ENCODE measurements around the gene WDR17. TPM values are rescaled to one million over a fixed set of nuclear protein-coding genes. Genes with fewer than 3 reads are reported as not detected.

WDR17 gene
- total and polyA plus RNA-seq, 2 donors (not counting 1 experiment from before 2014, with no cell fraction given), result 2.1 to 7.1 TPM

DNA sequence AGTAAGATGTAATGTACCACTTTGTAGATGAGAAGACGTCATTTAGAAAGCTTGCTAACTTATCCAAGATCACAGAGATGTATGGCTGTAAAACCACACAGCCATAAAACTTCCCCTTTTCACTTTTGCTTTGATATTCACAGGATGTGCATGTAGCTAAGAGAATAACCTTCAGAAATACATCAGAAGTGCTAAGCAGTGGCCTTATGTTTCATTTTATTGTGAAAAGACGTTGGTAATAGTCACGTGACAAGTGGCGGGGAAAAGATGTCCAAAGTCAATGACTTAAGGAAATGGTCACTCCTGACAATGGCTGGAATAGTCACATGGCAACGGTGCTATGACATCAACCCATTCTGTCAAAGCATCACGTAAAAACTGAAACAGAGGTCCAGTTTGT, 12.9 kb upstream of the WDR17 start:
- ChIA-PET POLR2A (no interaction called here), CTCF (interaction anchor here (0.9 to 1.9 kb wide), 4 partner anchors 10 to 99 kb away, joined by 3 to 6 read pairs (median 4); no protein-coding TSS in a partner anchor)
- peak overlapping the region; percentile 46 for H2AFZ ChIP-seq (ENCODE audit: insufficient read depth, low read depth, low read length, poor library complexity, severe bottlenecking)
- intact Hi-C loops (cut with micrococcal nuclease), result no loop called here
- DNase-seq (peak; percentile 61), ATAC-seq (ENCODE audit: low read depth) (peak; percentile 80)
- peak overlapping the region in 1 of 5 experiments; percentile 25 for H3K4me3 ChIP-seq (ENCODE audit: control extremely low read depth in 1 of 5, extremely low read depth in 1 of 5, insufficient read depth in 1 of 5, low read depth in 2 of 5, low read length in 4 of 5)
- H3K9ac ChIP-seq (ENCODE audit: low read length), result peak overlapping the region; percentile 1
- H3K79me2 ChIP-seq (ENCODE audit: control insufficient read depth, insufficient read depth, low read length), result no peaks in the 10 kb centered on the region
- WGBS (ENCODE audit: insufficient coverage), result 0% methylated on average over 3 of the region's 6 CpGs
- H3K9me3 ChIP-seq (ENCODE audit: control extremely low read depth in 1 of 3, control insufficient read depth in 2 of 3, insufficient read depth in 1 of 3, low read length in 2 of 3), result no peaks in the 10 kb centered on the region
- peak overlapping the region; percentile 49 for H3K4me2 ChIP-seq (replicated peaks; ENCODE audit: low read depth, low read length, poor library complexity, severe bottlenecking)
- H3K36me3 ChIP-seq (replicated peaks in 1 of 2; ENCODE audit: control extremely low read depth in 1 of 2, control insufficient read depth in 1 of 2, extremely low read depth in 1 of 2, insufficient read depth in 2 of 2, low read length in 1 of 2), result no peaks in the 10 kb centered on the region
- H4K20me1 ChIP-seq (ENCODE audit: control insufficient read depth, insufficient read depth, low read length, poor library complexity, severe bottlenecking), result no peaks in the 10 kb centered on the region
- H3K27ac Mint-ChIP-seq, result no peak overlapping the region
- H3K4me3 Mint-ChIP-seq, result peak overlapping the region; percentile 59
- no peak overlapping the region for H3K27ac ChIP-seq (ENCODE audit: low read length in 2 of 2)
- no peaks in the 10 kb centered on the region for H3K9me3 Mint-ChIP-seq (ENCODE audit: insufficient read depth)
- peaks cover 7% of the 10 kb centered on the region for H3K27me3 Mint-ChIP-seq
- H3K27me3 ChIP-seq (replicated peaks in 1 of 4; ENCODE audit: control extremely low read depth in 1 of 4, control insufficient read depth in 3 of 4, insufficient read depth in 4 of 4, low read length in 3 of 4), result no peaks in the 10 kb centered on the region
- peaks cover 9 to 19% of the 10 kb centered on the region in 2 donors for H3K4me1 ChIP-seq (ENCODE audit: control insufficient read depth in 2 of 2, insufficient read depth in 2 of 2, low read length in 2 of 2)
- peaks cover 11% of the 10 kb centered on the region for H3K4me1 Mint-ChIP-seq
- TF ChIP-seq EZH2 (IDR thresholded peaks at IDR 0.05; ENCODE audit: borderline replicate concordance, insufficient read depth, low read depth, low read length, poor library complexity, severe bottlenecking), result no peak
- TF ChIP-seq, protein P1, sequence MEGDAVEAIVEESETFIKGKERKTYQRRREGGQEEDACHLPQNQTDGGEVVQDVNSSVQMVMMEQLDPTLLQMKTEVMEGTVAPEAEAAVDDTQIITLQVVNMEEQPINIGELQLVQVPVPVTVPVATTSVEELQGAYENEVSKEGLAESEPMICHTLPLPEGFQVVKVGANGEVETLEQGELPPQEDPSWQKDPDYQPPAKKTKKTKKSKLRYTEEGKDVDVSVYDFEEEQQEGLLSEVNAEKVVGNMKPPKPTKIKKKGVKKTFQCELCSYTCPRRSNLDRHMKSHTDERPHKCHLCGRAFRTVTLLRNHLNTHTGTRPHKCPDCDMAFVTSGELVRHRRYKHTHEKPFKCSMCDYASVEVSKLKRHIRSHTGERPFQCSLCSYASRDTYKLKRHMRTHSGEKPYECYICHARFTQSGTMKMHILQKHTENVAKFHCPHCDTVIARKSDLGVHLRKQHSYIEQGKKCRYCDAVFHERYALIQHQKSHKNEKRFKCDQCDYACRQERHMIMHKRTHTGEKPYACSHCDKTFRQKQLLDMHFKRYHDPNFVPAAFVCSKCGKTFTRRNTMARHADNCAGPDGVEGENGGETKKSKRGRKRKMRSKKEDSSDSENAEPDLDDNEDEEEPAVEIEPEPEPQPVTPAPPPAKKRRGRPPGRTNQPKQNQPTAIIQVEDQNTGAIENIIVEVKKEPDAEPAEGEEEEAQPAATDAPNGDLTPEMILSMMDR (IDR thresholded peaks at IDR 0.05), result no peak

GRCh38 chr4:176053785-176054184, 11.9 kb upstream of the WDR17 start:
- no peak for ATAC-seq (ENCODE audit: low read depth)
- Histone ChIP-seq H3K27me3 (replicated peaks in 1 of 4; ENCODE audit: control extremely low read depth in 1 of 4, control insufficient read depth in 3 of 4, insufficient read depth in 4 of 4, low read length in 3 of 4) (no peaks in the 10 kb centered on the region), H3K4me1 (ENCODE audit: control insufficient read depth in 2 of 2, insufficient read depth in 2 of 2, low read length in 2 of 2) (peaks cover 9 to 19% of the 10 kb centered on the region in 2 donors), H2AFZ (ENCODE audit: insufficient read depth, low read depth, low read length, poor library complexity, severe bottlenecking) (no peak overlapping the region), H3K36me3 (replicated peaks in 1 of 2; ENCODE audit: control extremely low read depth in 1 of 2, control insufficient read depth in 1 of 2, extremely low read depth in 1 of 2, insufficient read depth in 2 of 2, low read length in 1 of 2) (no peaks in the 10 kb centered on the region), H3K4me3 (ENCODE audit: control extremely low read depth in 1 of 5, extremely low read depth in 1 of 5, insufficient read depth in 1 of 5, low read depth in 2 of 5, low read length in 4 of 5) (no peak overlapping the region), H3K9me3 (ENCODE audit: control extremely low read depth in 1 of 3, control insufficient read depth in 2 of 3, insufficient read depth in 1 of 3, low read length in 2 of 3) (no peaks in the 10 kb centered on the region), H3K27ac (ENCODE audit: low read length in 2 of 2) (no peak overlapping the region), H3K4me2 (replicated peaks; ENCODE audit: low read depth, low read length, poor library complexity, severe bottlenecking) (no peak overlapping the region), H4K20me1 (ENCODE audit: control insufficient read depth, insufficient read depth, low read length, poor library complexity, severe bottlenecking) (no peaks in the 10 kb centered on the region), H3K9ac (ENCODE audit: low read length) (no peak overlapping the region), H3K79me2 (ENCODE audit: control insufficient read depth, insufficient read depth, low read length) (no peaks in the 10 kb centered on the region)
- POLR2A ChIA-PET, result no interaction called here
- no peak for TF ChIP-seq EZH2 (IDR thresholded peaks at IDR 0.05; ENCODE audit: borderline replicate concordance, insufficient read depth, low read depth, low read length, poor library complexity, severe bottlenecking)
- TF ChIP-seq, protein P1 (IDR thresholded peaks at IDR 0.05), result no peak
- H3K4me1 Mint-ChIP-seq, result peaks cover 11% of the 10 kb centered on the region
- intact Hi-C loops (cut with micrococcal nuclease), result loop anchor here (2.0 kb wide), 1 partner anchor 107 kb away; no protein-coding TSS in a partner anchor
- peaks cover 10% of the 10 kb centered on the region for H3K27me3 Mint-ChIP-seq
- no peaks in the 10 kb centered on the region for H3K9me3 Mint-ChIP-seq (ENCODE audit: insufficient read depth)
- no peak overlapping the region for H3K27ac Mint-ChIP-seq
- WGBS (ENCODE audit: insufficient coverage), result no CpG with 5 or more reads among the region's 2 CpGs
- no peak overlapping the region for H3K4me3 Mint-ChIP-seq
- DNase-seq, result no peak
- CTCF ChIA-PET, result interaction anchor here (0.9 to 2.2 kb wide), 5 partner anchors 11 to 287 kb away, joined by 3 to 9 read pairs (median 5); partner anchors contain the start of gene WDR17

Measured in B cell (primary cell).